LNCaP clone FGC (cell line): ENCODE results near the gene SERTAD2.

Experiments
- DNase-seq: peaks from one replicate; pipeline ENCODE4 v3.0.0-alpha.2; 2011; ENCODE audit warnings: low read depth
- H3K4me3 ChIP-seq: 2 replicates; pipeline ENCODE4 v1.5.1; 2011; ENCODE audit warnings: mild to moderate bottlenecking, low read depth, low read length, control low read depth
- TF ChIP-seq, protein P1 (sequence below): IDR thresholded peaks from 2 replicates; pipeline ENCODE4 v1.5.1; 2012; ENCODE audit warnings: mild to moderate bottlenecking; ENCODE audit not compliant: control insufficient read depth, insufficient read depth; ENCODE audit errors: extremely low read depth

The SERTAD2 gene

GRCh38 chr2:64613276-64613675, 40.4 kb downstream of the SERTAD2 start:
- no peak for DNase-seq
- no peak overlapping the region for H3K4me3 ChIP-seq
- TF ChIP-seq, protein P1, sequence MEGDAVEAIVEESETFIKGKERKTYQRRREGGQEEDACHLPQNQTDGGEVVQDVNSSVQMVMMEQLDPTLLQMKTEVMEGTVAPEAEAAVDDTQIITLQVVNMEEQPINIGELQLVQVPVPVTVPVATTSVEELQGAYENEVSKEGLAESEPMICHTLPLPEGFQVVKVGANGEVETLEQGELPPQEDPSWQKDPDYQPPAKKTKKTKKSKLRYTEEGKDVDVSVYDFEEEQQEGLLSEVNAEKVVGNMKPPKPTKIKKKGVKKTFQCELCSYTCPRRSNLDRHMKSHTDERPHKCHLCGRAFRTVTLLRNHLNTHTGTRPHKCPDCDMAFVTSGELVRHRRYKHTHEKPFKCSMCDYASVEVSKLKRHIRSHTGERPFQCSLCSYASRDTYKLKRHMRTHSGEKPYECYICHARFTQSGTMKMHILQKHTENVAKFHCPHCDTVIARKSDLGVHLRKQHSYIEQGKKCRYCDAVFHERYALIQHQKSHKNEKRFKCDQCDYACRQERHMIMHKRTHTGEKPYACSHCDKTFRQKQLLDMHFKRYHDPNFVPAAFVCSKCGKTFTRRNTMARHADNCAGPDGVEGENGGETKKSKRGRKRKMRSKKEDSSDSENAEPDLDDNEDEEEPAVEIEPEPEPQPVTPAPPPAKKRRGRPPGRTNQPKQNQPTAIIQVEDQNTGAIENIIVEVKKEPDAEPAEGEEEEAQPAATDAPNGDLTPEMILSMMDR, result no peak

DNA sequence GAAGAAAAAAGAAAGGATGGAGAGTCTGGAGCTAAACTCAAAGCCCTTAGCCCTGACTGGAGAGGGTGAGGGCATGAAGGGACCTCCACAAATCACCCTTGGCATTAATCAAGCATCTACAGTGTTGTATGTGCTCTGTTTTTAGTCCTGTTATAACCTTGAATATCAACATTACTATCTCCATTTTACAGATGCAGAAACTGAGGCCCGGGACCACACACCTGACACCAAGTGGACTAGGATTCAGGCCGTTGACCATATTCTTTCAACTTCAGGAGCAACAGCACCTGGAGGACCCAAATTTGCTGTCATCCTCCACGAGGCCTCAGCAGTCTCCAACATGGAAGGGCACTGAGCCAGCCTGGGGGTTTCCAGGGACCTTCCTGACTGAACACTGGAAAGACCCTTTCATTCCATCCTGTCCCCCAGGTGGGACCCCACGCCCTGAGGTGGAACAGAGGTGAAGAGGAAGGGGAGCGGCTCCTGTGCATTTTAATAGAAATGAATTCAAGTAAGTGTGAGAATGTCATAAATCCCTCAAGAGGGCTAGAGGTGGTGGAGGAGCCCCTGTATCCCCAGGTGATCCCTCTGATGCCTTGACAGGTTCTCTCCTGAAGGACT, 41.0 kb downstream of the SERTAD2 start:
- H3K4me3 ChIP-seq, result no peak overlapping the region
- TF ChIP-seq, protein P1, result no peak
- no peak for DNase-seq

- no peak overlapping the region for H3K4me3 ChIP-seq
- TF ChIP-seq, protein P1, result no peak
- DNase-seq, result no peak
Observed at GRCh38 chr2:64610316-64610855, 43.3 kb downstream of the SERTAD2 start.

DNA sequence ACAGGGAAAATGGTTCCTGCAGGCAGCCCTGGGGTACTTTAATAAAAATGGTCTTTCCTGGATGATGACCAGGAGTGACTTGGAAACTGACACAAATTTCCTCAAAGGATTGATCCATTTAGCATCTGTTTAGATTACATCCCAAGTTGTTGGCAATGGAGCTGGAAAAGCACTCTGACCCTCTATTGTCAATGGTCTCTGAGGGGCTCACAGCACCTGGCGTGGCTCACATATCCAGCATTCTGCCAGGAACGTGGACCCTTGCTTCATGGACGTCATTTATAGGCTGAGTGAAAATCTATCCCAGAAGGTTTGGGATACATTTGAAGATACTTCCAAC, 43.8 kb downstream of the SERTAD2 start:
- no peak overlapping the region for H3K4me3 ChIP-seq
- TF ChIP-seq, protein P1, result no peak
- DNase-seq, result no peak

- TF ChIP-seq, protein P1, result no peak
- no peak overlapping the region for H3K4me3 ChIP-seq
- no peak for DNase-seq
Observed at GRCh38 chr2:64609227-64609941, 44.3 kb downstream of the SERTAD2 start.

DNA sequence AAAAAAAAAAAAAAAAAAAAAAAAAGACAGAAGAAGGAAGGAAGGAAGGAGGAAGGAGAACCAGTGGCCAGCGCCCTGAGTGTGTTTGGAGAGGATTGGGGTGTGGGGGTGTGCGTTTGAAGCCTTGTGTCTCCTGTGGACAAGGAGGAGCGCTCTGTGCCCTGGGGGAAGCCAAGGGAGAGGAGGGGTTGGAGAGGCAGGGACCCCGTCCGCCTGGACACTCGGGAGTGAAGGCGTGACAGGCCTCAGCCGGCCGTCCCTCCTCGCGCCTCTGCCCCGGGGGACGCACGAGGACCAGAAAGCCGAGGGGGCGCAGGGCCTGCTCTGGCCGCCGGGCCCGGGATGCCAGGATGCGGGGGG, 44.9 kb downstream of the SERTAD2 start:
- TF ChIP-seq, protein P1, result no peak
- DNase-seq, result no peak
- no peak overlapping the region for H3K4me3 ChIP-seq
